Gastrocnemius medialis (tissue), 4 donors: ENCODE measurements around the gene ZFC3H1.

Experiments
- POLR2A ChIP-seq, 2 donors: fragments of 450-650 bp; IDR thresholded peaks; one replicate each; pipeline ENCODE4 v1.6.1; 2017; ENCODE audit warnings: antibody characterized with exemption in 2 of 2, mild to moderate bottlenecking in 2 of 2, moderate library complexity in 2 of 2
- TF ChIP-seq, protein P1 (sequence below), 5 experiments: fragments of 450-650 bp in 3 of 5; fragments of 200-600 bp in 2 of 5; sonication (generic) in 2 of 5; IDR thresholded peaks in 4 of 5; conservative IDR thresholded peaks in 1 of 5; 1 replicate in 4 of 5; 2 replicates in 1 of 5; pipeline ENCODE4 v1.5.1; 2016 to 2019; ENCODE audit warnings: antibody characterized with exemption in 5 of 5, mild to moderate bottlenecking in 3 of 5, moderate library complexity in 3 of 5

GRCh38 chr12:71607494-71608330, 55.9 kb downstream of the ZFC3H1 start:
- TF ChIP-seq, protein P1, sequence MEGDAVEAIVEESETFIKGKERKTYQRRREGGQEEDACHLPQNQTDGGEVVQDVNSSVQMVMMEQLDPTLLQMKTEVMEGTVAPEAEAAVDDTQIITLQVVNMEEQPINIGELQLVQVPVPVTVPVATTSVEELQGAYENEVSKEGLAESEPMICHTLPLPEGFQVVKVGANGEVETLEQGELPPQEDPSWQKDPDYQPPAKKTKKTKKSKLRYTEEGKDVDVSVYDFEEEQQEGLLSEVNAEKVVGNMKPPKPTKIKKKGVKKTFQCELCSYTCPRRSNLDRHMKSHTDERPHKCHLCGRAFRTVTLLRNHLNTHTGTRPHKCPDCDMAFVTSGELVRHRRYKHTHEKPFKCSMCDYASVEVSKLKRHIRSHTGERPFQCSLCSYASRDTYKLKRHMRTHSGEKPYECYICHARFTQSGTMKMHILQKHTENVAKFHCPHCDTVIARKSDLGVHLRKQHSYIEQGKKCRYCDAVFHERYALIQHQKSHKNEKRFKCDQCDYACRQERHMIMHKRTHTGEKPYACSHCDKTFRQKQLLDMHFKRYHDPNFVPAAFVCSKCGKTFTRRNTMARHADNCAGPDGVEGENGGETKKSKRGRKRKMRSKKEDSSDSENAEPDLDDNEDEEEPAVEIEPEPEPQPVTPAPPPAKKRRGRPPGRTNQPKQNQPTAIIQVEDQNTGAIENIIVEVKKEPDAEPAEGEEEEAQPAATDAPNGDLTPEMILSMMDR (IDR thresholded peaks at IDR 0.05 in 4 of 5, conservative IDR thresholded peaks at IDR 0.05 in 1 of 5), result no peak
- no peak for TF ChIP-seq POLR2A (IDR thresholded peaks at IDR 0.05)
